ENCODE results near the gene FBXW11. TPM values are rescaled to one million over a fixed set of nuclear protein-coding genes. Genes with fewer than 3 reads are reported as not detected.
"Not testable (repeated sequence)": the region's sequence is repeated elsewhere in the genome, so short reads cannot be mapped to it uniquely, and the experiment has no call there.

Gene FBXW11
- total RNA-seq, 2 donors from 2014 or later = 28.3 to 30.1 TPM

- no peaks in the 10 kb centered on the region for H3K27me3 Mint-ChIP-seq
- peak overlapping the region; percentile 16 for H3K27ac Mint-ChIP-seq
- H3K9me3 ChIP-seq (ENCODE audit: control insufficient read depth, low read length, poor library complexity, severe bottlenecking) = no peaks in the 10 kb centered on the region
- DNase-seq = no peak
- ATAC-seq = no peak
- H3K36me3 Mint-ChIP-seq (ENCODE audit: low read depth) = no peaks in the 10 kb centered on the region
- no peak overlapping the region for H3K4me3 Mint-ChIP-seq
- H3K4me1 Mint-ChIP-seq = peaks cover 20% of the 10 kb centered on the region
These were observed 52.4 kb downstream of the FBXW11 start for GRCh38 chr5:171953860-171954701.

- DNase-seq (no peak), ATAC-seq (no peak)
- no peak overlapping the region for H3K4me3 Mint-ChIP-seq
- H3K9me3 ChIP-seq (ENCODE audit: control insufficient read depth, low read length, poor library complexity, severe bottlenecking) = no peaks in the 10 kb centered on the region
- no peak overlapping the region for H3K27ac Mint-ChIP-seq
- H3K36me3 Mint-ChIP-seq (ENCODE audit: low read depth) = no peaks in the 10 kb centered on the region
- peaks cover 10% of the 10 kb centered on the region for H3K4me1 Mint-ChIP-seq
- no peaks in the 10 kb centered on the region for H3K27me3 Mint-ChIP-seq
These were observed 54.4 kb downstream of the FBXW11 start for GRCh38 chr5:171952021-171952420.

DNA sequence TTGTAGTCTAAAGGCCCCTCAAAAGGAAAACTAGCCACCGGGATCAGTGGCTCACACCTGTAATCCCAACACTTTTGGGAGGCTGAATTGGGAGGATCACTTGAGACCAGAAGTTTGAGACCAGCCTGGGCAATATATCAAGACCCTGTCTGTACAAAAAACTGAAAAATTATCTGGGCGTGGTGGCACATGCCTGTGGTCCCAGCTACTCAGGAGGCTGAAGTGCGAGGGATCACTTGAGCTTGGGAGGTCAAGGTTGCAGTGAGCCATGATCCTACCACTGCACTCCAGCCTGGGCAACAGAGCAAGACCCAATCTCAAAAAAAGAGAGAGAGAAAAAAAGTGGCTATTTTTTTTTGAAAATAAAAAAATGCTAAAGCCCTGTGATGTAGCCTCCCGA, 55.2 kb downstream of the FBXW11 start:
- no peak overlapping the region for H3K27ac Mint-ChIP-seq
- no peak overlapping the region for H3K4me3 Mint-ChIP-seq
- H3K36me3 Mint-ChIP-seq (ENCODE audit: low read depth) = no peaks in the 10 kb centered on the region
- DNase-seq (no peak), ATAC-seq (no peak)
- peaks cover 9% of the 10 kb centered on the region for H3K4me1 Mint-ChIP-seq
- no peaks in the 10 kb centered on the region for H3K27me3 Mint-ChIP-seq
- H3K9me3 ChIP-seq (ENCODE audit: control insufficient read depth, low read length, poor library complexity, severe bottlenecking) = no peaks in the 10 kb centered on the region

GRCh38 chr5:171946000-171946781, 60.2 kb downstream of the FBXW11 start:
- Mint-ChIP-seq H3K27me3 (no peaks in the 10 kb centered on the region), H3K4me1 (peaks cover 25% of the 10 kb centered on the region), H3K27ac (peak overlapping the region; percentile 76), H3K4me3 (no peak overlapping the region), H3K36me3 (ENCODE audit: low read depth) (no peaks in the 10 kb centered on the region)
- no peaks in the 10 kb centered on the region for H3K9me3 ChIP-seq (ENCODE audit: control insufficient read depth, low read length, poor library complexity, severe bottlenecking)
- no peak for DNase-seq
- no peak for ATAC-seq

DNA sequence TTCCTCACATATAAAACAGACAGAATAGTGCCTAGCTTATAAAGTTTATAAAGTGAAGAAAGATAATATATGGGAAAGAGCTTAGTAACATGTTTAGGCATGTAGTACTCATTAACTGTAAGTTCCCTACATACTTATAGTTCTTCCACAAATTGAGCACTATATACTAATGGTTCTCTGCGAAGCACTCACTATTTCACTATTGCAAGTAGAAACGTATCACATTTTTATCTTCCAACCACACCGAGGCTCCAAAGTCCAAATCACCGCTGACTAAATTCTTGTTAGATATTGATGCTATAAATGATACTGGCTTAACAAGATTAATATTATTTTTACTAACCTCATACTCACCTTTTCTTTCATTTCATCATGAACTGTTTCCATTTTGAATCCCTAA, 61.0 kb downstream of the FBXW11 start:
- Mint-ChIP-seq H3K27ac (no peak overlapping the region), H3K36me3 (ENCODE audit: low read depth) (no peaks in the 10 kb centered on the region), H3K4me3 (no peak overlapping the region), H3K27me3 (no peaks in the 10 kb centered on the region), H3K4me1 (peaks cover 29% of the 10 kb centered on the region)
- H3K9me3 ChIP-seq (ENCODE audit: control insufficient read depth, low read length, poor library complexity, severe bottlenecking) = no peaks in the 10 kb centered on the region
- DNase-seq (no peak), ATAC-seq (no peak)

GRCh38 chr5:171945066-171945465, 61.4 kb downstream of the FBXW11 start:
- Mint-ChIP-seq H3K36me3 (ENCODE audit: low read depth) (no peaks in the 10 kb centered on the region), H3K27ac (no peak overlapping the region), H3K4me3 (no peak overlapping the region), H3K4me1 (peaks cover 32% of the 10 kb centered on the region), H3K27me3 (no peaks in the 10 kb centered on the region)
- H3K9me3 ChIP-seq (ENCODE audit: control insufficient read depth, low read length, poor library complexity, severe bottlenecking) = no peaks in the 10 kb centered on the region
- ATAC-seq (no peak), DNase-seq (no peak)

GRCh38 chr5:171942112-171942516, 64.3 kb downstream of the FBXW11 start:
- H3K36me3 Mint-ChIP-seq (ENCODE audit: low read depth); H3K27me3 Mint-ChIP-seq; ATAC-seq; H3K4me3 Mint-ChIP-seq; DNase-seq; H3K9me3 ChIP-seq (ENCODE audit: control insufficient read depth, low read length, poor library complexity, severe bottlenecking): not testable (repeated sequence)
- Mint-ChIP-seq H3K4me1 (peaks cover 32% of the 10 kb centered on the region), H3K27ac (peak overlapping the region; percentile 9)

DNA sequence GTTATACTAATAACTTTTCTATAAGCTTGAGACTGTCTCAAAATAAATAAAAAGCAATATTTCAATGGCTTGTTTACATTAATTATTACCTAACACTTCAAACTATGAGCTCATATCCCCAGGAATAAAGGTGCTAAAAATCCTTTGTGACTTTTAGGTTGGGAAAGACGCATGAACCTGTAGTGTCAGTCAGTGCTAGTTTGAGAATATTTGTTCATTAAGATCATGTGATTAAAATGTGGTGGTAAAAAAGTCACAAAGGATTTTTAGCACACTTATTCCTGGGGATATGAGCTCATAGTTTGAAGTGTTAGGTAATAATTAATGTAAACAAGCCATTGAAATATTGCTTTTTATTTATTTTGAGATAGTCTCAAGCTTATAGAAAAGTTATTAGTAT, 64.8 kb downstream of the FBXW11 start:
- ATAC-seq; H3K4me3 Mint-ChIP-seq; DNase-seq; H3K27ac Mint-ChIP-seq; H3K27me3 Mint-ChIP-seq; H3K36me3 Mint-ChIP-seq (ENCODE audit: low read depth); H3K9me3 ChIP-seq (ENCODE audit: control insufficient read depth, low read length, poor library complexity, severe bottlenecking): not testable (repeated sequence)
- peaks cover 36% of the 10 kb centered on the region for H3K4me1 Mint-ChIP-seq

DNA sequence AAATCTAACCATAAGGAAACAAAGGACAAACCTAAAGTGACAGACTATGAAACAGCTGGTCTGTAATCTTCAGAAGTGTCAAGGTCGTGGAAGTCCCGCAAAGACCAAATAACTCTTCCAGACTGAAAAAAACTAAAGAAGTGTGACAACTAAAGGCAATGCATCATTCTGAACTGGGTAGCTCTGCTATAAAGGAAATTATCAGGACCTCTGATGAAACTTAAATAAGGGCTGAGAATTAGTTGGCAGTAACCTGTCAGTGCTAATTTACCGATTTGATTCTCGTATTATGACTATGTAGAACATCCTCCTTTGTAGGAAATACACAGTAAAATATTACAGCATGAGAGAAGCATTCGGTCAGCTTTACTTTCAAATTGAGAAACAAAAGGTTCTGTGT, 65.2 kb downstream of the FBXW11 start:
- DNase-seq; H3K36me3 Mint-ChIP-seq (ENCODE audit: low read depth); H3K27me3 Mint-ChIP-seq; H3K9me3 ChIP-seq (ENCODE audit: control insufficient read depth, low read length, poor library complexity, severe bottlenecking); H3K4me3 Mint-ChIP-seq; ATAC-seq; H3K27ac Mint-ChIP-seq: not testable (repeated sequence)
- peaks cover 37% of the 10 kb centered on the region for H3K4me1 Mint-ChIP-seq

GRCh38 chr5:171939951-171940350, 66.5 kb downstream of the FBXW11 start:
- peak overlapping the region; percentile 51 for H3K27ac Mint-ChIP-seq
- no peak overlapping the region for H3K4me3 Mint-ChIP-seq
- ATAC-seq (no peak), DNase-seq (no peak)
- no peaks in the 10 kb centered on the region for H3K36me3 Mint-ChIP-seq (ENCODE audit: low read depth)
- H3K4me1 Mint-ChIP-seq = peaks cover 33% of the 10 kb centered on the region
- no peaks in the 10 kb centered on the region for H3K9me3 ChIP-seq (ENCODE audit: control insufficient read depth, low read length, poor library complexity, severe bottlenecking)
- H3K27me3 Mint-ChIP-seq = no peaks in the 10 kb centered on the region

- Mint-ChIP-seq H3K4me1 (peaks cover 26% of the 10 kb centered on the region), H3K27ac (peak overlapping the region; percentile 65), H3K27me3 (no peaks in the 10 kb centered on the region)
These were observed 68.1 kb downstream of the FBXW11 start for GRCh38 chr5:171938358-171938757.

GRCh38 chr5:171937351-171937750, 69.1 kb downstream of the FBXW11 start:
- ATAC-seq (no peak), DNase-seq (no peak)
- Mint-ChIP-seq H3K27ac (peak overlapping the region; percentile 77), H3K27me3 (no peaks in the 10 kb centered on the region), H3K4me3 (no peak overlapping the region), H3K36me3 (ENCODE audit: low read depth) (peaks cover 4% of the 10 kb centered on the region), H3K4me1 (peaks cover 18% of the 10 kb centered on the region)
- no peaks in the 10 kb centered on the region for H3K9me3 ChIP-seq (ENCODE audit: control insufficient read depth, low read length, poor library complexity, severe bottlenecking)

More at GRCh38 chr5:171938358-171938757, 68.1 kb downstream of the FBXW11 start:
- H3K9me3 ChIP-seq (ENCODE audit: control insufficient read depth, low read length, poor library complexity, severe bottlenecking) = no peaks in the 10 kb centered on the region
- ATAC-seq = no peak
- no peak for DNase-seq
- Mint-ChIP-seq H3K4me3 (no peak overlapping the region), H3K36me3 (ENCODE audit: low read depth) (peaks cover 4% of the 10 kb centered on the region)

DNA sequence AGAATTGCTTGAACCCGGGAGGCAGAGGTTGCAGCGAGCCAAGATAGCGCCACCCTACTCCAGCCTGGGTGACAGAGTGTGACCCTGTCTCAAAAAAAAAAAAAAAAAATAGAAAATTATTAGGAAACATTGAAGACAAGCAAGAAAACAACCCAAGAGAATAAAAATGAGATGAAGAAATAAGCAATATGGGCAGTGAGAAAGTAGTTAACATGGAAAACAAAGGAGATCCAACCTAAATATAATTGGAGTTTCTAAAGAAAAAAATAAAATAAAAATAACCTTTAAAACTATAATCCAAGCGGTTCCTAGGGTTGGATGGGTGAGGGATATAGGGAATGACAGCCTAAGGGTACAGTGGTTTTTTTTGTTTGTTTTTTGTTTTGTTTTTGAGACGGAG, 71.9 kb downstream of the FBXW11 start:
- H3K36me3 Mint-ChIP-seq (ENCODE audit: low read depth) = peaks cover 4% of the 10 kb centered on the region
- H3K27me3 Mint-ChIP-seq = no peaks in the 10 kb centered on the region
- DNase-seq = no peak
- H3K4me1 Mint-ChIP-seq = peaks cover 23% of the 10 kb centered on the region
- H3K4me3 Mint-ChIP-seq = no peak overlapping the region
- no peaks in the 10 kb centered on the region for H3K9me3 ChIP-seq (ENCODE audit: control insufficient read depth, low read length, poor library complexity, severe bottlenecking)
- no peak for ATAC-seq
- H3K27ac Mint-ChIP-seq = no peak overlapping the region

Data from T-helper 17 cell (primary cell).